Measurements from ENCODE around the gene PRPF19.
A peak's percentile ranks its signal among the peaks of the same experiment; 100 is the strongest.

Gene PRPF19

DNA sequence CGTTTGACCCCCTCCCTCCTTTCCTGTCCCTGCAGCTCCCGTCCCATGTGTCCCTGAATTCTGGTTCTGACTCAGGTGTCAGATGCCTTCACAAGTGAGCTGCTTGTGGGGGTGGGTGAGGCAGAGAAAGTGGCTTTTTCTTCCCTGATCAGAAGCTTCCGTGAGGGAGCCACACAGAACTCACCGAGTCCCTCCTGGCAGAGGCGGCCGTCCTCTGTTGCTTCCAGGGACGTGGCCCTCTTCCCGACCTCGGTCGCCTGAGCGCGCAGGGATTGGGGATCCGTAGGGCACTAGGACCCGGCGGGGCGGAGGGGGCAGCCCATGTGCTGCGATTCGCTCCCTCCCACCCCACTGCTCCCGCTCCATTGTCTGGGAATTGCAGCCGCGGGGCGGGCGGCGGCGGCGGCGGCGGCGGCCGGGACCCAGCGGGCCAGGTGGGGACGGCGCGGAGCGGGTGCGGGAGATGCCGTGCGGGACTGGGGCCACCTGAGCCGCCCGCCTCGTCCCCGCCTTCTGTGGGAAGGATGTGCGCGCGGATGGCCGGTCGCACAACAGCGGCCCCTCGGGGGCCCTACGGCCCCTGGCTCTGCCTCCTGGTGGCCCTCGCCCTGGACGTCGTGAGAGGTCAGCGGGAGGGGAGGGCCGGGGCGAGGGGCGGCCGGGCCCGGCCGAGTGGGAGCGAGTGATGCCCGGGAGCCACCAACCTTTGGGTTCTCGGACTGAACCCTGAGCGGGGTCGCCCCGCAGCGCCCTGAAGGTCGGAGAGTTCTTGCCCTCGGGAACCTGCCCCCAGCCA lies 17.9 kb upstream of the PRPF19 start, which contains the start of gene TMEM132A:
Gene TMEM132A, plus strand, starts transcription at position 351 of the 796 bp plus-strand sequence. Its CDS starts 174 bp downstream, at position 525.
- no peak for DNase-seq (ENCODE audit: low read depth in 2 of 2, low spot score in 1 of 2)

DNA sequence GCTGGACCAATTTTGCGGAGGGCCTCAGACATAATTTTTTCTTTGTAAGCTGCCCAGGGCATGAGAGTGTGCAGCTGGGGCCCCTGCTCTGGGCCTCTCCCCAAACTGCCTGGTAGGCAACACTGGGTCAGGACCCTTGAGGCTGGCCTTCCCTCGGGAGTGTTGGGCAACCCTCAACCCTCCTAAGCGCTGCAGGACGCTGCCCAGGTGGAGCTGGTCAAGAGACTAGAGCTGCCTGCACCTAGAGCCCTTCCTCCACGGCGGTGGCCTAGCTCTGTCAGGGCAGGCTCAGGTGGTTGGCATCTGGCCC lies 17.4 kb upstream of the PRPF19 start:
- no peak for DNase-seq (ENCODE audit: low read depth in 2 of 2, low spot score in 1 of 2)

DNA sequence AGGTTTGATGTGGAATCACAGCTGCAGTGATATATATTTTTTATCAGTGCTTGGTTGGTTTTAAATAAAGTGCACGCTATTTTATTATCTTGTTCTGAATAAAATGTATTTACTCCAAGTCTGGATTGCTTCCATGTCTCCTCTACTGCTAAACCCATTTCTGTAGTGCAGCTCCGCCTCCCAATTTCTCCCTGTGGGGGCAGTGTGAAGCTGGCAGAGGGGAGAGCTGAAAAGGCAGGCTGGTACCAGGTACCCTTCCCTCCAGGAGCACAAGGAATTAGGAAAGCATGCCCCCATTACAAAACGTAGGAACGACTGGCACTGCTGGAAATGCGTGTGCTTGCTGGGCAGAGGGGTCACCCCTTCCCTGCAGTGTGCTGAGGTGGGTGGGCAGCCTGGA lies 16.9 kb upstream of the PRPF19 start:
- DNase-seq (ENCODE audit: low read depth in 2 of 2, low spot score in 1 of 2) = no peak

DNA sequence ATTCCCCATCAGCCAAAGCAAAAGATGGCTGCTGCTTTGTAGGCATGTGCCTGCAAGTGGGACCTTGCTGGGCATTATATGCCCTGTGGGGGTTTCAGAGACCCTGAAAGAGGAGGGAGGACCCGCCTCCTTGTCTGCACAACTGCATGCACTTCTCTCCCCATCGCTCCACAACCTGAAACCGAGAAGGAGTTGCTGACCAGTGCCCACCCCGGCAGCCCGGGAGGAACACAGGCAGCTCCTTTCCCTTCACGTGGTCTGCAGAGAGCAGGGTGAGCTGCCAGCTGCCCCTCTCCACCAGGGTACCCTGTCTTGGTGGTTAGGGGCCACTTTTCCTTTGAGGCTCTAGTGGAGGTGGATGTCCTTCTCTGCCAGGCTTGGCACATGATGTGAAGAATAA lies 16.5 kb upstream of the PRPF19 start:
- no peak for DNase-seq (ENCODE audit: low read depth in 2 of 2, low spot score in 1 of 2)

DNA sequence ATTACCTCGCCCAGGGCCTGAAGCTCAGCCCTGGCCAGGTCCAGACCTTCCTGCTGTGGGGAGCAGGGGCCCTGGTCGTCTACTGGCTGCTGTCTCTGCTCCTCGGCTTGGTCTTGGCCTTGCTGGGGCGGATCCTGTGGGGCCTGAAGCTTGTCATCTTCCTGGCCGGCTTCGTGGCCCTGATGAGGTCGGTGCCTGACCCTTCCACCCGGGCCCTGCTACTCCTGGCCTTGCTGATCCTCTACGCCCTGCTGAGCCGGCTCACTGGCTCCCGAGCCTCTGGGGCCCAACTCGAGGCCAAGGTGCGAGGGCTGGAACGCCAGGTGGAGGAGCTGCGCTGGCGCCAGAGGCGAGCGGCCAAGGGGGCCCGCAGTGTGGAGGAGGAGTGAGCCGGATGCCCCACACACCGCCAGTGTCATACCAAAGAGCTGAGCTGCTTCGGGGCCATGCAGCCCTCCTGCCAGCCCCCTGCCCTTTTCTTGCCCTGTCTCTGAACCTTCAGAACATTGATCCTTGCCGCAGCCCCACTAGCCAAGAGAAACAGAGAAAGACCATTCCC lies 15.5 kb upstream of the PRPF19 start:
- no peak for DNase-seq (ENCODE audit: low read depth in 2 of 2, low spot score in 1 of 2)

DNA sequence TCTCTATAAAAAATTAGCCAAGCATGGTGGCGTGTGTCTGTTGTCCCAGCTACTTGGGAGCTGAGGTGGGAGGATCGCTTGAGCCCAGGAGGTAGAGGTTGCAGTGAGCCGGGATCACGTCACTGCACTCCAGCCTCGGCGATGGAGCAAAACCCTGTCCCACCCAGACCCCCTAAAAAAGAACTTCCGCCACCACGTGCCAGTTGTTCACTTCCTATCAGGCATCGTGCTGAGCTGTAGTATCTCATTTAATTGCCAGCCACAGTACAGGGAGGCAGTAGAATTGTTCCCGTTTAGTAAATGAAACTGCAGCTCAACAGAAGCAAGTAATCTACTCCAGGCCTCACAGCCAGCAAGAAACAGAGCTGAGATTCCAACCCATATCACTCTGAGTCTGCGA lies 14.9 kb upstream of the PRPF19 start:
- no peak for DNase-seq (ENCODE audit: low read depth in 2 of 2, low spot score in 1 of 2)

DNA sequence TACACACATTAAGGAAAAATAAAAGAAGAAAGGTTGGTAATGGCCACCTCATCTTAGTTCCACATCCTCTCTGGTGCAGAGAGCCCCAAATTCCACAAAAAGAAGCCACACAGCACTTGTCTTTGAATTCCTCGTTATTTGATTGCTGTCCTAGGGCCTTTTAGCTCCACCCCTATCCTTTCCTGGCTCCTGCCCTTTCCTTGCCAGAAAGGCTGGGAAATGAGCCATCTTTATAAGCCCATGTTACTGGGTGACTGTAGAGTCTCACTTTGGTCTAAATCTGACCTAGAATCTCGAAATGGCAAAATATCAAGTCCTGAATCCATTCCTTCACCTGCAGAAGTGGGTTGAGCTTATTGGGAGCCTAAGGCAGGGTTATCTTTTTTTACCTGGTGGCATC lies 13.6 kb upstream of the PRPF19 start:
- DNase-seq (ENCODE audit: low read depth in 2 of 2, low spot score in 1 of 2) = no peak

DNA sequence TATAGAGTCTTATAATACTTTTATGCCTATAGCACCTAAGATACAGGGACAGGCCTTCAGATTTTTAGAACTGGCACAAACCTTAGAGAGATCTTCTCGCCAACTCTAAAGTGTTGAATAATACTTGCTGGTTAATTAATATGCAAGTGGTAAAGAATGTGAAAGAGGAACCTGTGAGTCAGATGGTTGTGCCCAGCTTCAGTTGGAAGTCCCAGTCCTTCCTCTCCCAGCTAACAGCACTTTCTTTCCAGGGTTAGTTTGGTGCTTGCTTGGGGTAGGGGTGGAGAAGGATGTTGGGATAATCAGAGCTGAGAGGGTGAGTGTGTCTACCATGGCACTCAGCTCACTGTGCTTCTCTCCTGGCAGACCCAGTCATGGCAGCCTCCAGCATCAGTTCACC lies 12.9 kb upstream of the PRPF19 start:
- no peak for DNase-seq (ENCODE audit: low read depth in 2 of 2, low spot score in 1 of 2)

DNA sequence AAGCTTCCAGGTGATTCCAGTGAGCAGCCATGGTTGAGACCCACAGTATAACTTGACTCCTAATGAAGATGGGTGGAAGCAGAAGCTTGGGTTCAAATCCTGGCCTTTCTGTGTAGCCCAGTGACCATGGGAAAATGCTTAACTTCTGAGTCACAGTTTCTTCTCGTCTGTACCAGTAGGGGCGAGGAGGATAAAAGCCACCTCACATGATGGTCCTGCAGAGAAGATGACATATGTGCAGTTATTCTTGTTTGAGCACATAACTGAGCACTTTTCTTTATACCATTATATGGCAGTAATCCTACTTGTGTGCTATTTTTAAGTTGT lies 12.5 kb upstream of the PRPF19 start:
- DNase-seq (ENCODE audit: low read depth in 2 of 2, low spot score in 1 of 2) = no peak

DNA sequence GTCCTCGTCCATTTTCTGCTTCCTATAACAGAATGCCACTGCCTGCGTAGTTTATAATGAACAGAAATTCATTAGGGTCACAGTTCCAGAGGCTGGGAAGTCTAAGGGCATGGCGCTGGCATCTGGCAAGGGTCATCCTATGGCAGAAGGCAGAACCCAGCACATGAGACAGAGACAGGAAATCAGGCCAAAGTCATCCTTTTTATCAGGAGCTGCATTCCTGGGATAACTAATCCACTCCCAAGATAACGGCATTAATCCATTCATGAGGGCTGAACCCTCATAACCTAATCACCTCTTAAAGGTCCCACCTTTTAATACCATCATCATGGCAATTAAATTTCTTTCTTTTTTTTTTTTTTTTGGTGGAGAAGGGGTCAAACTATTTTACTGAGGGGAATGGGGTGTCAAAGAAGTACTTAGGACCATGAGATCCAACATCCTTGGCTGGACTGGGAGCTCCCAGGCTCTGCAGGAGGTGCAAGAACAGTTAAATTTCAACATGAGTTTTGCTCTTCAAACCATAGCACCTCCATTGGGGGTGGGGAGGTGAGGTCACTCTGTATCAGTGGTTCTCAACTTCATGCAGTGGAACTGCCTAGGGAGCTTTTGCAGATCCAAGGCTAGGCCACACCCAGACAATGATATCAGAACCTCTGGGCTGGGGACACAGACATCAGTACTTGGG lies 12.0 kb upstream of the PRPF19 start:
- no peak for DNase-seq (ENCODE audit: low read depth in 2 of 2, low spot score in 1 of 2)

DNA sequence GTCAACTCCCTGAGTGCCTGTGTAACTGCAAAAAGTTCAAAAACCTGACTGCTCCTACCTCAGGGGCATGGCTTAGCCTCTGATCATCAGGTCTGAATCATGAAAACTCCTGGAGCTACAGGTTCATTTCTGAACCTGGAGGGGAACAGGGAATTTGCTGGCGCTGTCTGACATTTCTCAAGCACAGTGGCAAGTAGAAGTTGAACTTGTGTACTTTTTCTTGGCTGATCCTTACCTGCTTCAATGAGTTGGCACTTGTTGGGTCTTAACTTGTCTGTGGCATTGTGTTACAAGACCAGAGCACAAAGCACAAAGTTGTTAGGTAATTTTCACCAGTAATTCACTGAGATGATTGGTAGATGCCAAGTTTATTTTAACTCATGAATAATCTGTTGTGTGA lies 10.9 kb upstream of the PRPF19 start:
- no peak for DNase-seq (ENCODE audit: low read depth in 2 of 2, low spot score in 1 of 2)

DNA sequence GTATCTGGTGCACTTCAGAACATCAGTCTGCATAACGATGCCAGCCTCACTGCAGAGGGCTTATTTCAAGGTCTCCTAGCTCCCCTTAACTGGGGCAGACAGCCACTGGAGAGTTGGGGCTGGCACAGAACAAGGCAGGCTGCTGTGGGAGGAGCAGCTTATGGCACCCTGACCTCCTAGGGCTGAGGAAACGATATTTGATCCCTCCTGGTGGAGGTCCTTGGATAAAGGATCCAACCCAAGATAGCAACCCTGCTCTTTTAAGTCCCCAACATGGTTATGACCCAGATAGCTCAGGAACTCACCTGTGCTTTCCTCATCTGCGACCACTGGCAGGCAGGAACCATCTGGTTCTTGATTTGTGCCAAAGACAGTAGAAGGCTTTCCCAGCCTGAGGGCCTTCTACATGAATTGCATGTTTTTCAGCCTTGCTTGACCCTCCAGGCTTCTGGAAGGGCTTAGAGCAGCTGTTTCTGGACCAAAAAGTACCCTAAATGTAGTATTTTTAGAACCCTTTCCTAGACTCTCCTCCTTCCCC lies 10.4 kb upstream of the PRPF19 start:
- no peak for DNase-seq (ENCODE audit: low read depth in 2 of 2, low spot score in 1 of 2)

DNA sequence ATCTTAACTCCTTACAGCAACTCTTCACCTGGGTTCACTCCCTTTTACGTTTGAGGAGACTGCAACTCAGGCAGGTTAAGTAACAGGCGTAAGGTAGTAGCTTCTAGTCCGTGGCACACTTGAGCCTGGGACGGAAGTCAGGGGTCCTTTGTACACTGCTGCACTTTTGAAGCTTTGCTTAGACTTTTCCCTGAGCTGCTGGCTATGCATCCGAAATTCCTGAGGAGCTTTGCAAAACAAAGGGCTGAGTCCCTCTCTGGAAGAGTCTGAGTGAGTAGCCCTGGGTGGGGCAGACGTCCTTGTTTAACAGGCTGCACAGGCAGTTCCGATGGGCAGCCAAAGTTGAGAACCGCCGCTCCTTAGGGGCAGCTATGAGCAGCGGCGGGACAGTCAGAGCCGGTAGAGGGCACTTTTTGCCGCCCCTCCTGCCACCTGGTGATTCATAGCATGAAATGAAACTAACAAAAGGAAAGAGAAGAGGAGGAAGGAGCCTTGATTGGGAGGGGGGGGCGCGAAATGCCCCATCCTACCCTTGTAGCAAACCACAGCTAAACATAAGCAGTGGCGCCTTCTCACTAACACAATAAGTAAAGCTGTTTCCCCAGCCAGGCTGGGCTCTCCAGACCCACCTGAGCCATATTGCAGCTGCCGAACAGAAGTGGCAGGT lies 9.0 kb upstream of the PRPF19 start:
- DNase-seq (ENCODE audit: low read depth in 2 of 2, low spot score in 1 of 2) = peak; percentile 39 to 44

DNA sequence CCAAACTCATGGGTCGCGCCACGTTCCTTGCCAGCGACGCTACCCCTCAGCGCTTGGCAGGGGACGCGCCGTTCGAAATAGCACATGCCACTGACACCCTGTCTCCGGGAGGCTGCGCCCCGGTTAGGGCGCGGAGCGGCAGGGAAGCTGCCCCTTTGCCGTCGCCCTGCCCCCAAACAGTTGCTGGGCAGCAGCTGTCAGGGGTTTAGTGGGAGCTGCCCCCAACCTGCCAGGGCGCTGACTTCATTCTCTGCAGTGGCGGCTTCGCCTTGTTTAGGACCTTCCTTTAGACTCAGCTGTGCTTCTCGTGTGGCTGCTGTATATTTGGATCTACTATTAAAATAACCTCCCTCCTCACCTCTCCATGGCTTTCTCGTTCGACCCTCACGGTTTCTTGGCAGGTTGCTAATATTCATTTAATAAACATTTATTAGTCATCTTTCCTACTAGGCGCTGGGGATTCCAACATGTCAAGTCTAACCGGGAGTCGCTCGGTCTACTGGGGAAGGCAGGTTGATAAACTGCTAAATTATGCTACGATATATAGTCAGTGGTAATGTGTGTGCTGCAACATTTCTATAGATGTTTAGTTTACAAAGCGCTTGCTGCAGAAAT lies 8.4 kb upstream of the PRPF19 start:
- no peak for DNase-seq (ENCODE audit: low read depth in 2 of 2, low spot score in 1 of 2)

DNA sequence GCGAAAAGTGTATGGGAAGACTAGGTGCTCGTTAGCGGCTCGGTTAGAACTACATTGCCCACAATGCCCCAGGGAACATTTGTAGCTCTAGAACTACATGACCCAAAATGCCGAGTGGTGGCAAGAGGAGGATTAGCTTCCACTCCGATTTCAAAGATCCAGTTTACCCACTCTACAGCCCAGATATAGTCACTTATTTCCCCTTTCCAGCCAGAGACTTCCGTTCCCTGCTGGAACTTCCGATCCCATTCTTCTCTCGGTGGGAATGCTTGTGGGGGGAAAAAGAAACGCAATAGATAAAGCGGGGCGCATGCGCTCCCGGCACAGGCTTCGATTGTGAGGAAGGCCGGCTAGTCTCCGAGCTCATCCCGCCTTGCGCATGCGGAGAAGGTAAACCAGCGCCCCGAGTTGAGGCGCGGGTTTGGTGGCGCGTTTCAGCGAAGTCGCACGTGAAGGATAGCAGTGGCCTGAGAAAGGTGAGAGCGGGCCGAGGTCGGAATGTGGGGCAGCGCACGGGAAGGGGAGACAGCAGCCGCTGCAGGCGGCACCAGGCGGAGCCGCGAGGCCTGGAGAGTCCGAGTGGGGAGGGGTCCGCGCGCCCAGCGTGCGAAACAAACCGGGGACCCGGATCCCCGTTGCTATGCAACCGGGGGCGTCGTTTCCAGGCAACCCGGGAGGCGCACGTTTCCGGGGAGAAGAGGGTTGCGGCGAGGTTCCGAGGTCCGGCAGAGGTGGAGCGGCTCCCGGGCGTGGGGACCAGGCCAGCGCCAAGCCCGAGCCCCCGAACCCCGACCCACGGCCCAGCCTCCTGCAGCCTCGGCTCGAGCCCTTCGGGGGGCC lies 7.6 kb upstream of the PRPF19 start, which contains the start of gene TMEM109:
Gene TMEM109, plus strand, starts transcription at position 366 of the 840 bp plus-strand sequence. CDS start 5,536 bp downstream, outside the sequence.
- DNase-seq (ENCODE audit: low read depth in 2 of 2, low spot score in 1 of 2) = peak; percentile 52 to 79

DNA sequence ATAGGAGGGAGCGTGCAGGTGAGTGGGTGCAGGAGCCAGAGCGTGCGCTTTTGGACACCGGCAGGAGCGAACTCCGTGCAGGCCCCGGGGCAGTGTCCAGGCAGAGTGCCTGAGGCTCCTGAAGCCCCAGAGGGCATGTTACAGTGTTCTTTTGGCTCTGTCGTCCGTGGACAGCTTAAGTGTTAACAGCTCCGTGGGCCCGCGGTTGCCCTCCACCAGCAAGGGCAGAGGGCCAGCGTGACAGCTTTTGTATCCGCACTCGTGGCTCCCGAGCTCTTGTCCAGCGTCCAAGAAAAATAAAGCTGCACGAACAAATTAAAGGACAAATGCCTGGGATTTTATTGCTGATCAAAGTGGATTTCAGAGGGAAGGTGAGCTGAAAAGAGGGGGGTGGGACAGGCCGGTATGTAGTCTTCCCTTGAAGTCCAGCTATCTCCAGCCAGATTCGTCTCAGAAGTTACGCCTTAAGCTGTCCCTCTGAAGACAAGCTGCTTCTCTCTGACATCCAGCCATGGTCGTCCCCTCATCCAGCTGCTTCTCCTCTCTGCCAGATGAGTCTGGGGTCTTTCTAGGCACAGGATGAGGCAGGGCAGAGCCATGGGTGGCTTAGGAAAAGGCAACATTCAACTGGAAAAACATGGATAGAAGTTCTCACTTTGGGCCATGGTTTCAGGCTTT lies 6.6 kb upstream of the PRPF19 start:
- DNase-seq (ENCODE audit: low read depth in 2 of 2, low spot score in 1 of 2) = no peak

DNA sequence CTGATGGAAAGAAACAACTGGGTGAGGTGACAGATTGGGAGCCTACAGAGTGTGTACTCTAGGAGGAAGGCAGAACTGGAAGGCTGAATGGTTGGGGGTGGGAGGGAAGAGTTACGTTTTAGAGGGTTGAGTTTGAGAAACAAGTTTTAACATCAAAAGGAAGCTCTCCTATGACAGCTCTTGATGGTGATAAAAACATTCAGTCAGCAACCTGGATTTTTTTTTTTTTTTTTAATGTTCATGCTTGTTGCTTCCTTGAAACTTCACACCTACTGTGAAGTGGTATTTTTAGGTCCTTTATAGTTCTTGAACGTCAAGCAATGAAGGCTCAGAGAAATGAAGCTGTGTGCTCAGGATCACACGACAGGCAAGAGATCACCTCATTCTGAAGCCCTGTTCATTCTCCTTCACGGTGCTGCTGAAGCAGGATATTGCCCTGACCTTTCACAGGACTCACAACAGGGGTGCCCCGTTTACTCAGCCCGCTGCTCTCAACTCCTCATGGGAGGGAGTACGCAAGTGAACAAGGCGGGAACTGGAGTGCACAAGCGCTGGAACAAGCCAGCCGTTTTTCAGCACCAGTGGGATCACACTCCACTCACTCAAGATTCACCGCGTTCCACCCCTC lies 6.0 kb upstream of the PRPF19 start:
- no peak for DNase-seq (ENCODE audit: low read depth in 2 of 2, low spot score in 1 of 2)

DNA sequence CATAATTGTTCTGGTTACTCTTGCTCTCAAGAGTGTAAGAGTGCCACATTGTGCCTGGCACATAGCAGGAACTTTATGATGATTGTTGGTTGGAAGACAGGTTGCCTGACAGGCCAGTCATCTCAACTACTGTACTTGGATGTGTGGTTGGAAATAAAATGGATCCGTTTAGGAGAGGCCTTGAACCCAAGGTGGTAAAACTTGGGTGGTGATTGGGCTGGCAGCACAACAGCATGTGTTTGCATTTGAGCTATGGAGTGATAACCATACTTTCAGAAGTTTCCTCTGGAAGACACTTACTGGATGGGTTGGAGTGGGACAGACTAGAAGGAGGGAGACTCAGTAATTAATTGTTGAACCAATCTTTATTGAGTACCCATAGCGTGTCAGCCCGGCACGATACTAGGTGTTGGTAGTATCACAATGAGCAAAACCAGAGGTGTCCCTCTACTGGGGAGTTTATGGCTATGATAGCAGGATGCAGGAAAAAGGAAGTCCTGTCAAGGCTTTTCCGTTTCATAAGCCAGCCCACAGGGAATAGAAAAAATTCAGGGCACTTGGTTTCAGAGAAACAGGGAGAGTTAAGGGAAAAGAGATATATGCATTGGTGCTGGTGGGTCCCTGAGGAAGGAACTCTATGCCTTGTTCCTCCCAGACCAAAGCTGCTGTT lies 4.5 kb upstream of the PRPF19 start:
- no peak for DNase-seq (ENCODE audit: low read depth in 2 of 2, low spot score in 1 of 2)

DNA sequence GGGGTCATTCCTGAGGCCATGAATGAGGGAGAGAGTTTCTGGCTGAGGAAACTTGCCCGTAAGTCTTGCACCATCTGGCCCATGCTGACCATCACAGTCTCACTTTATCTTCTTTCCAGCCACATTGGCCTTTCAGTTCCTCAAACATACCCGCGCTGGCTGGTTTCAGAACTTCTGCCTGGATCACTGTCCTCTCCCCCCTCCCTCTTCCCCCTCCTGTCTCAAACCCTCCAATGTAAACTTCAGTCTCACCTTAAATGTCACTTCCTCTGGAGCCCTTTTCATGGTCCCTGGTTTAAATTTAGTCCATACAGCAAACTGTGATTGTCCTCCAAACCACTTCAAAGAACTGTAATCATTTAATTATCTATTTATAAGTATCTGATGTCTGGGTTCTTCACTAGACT lies 3.9 kb upstream of the PRPF19 start:
- DNase-seq (ENCODE audit: low read depth in 2 of 2, low spot score in 1 of 2) = no peak

All from stimulated activated CD8-positive, alpha-beta memory T cell treated with anti-CD3 and anti-CD28 coated beads, Interleukin-4, amount 100 ng/mL, for 1 hour (primary cell).